GM19452 (cell line): ENCODE results near the gene AOAH.
"Not testable (repeated sequence)": the region's sequence is repeated elsewhere in the genome, so short reads cannot be mapped to it uniquely, and the experiment has no call there.

Source experiments
- ATAC-seq: cut with Tn5 transposase; IDR thresholded peaks from one replicate; pipeline ENCODE4 v1.9.1; 2021; ENCODE audit not compliant: unreplicated experiment

The AOAH gene

DNA sequence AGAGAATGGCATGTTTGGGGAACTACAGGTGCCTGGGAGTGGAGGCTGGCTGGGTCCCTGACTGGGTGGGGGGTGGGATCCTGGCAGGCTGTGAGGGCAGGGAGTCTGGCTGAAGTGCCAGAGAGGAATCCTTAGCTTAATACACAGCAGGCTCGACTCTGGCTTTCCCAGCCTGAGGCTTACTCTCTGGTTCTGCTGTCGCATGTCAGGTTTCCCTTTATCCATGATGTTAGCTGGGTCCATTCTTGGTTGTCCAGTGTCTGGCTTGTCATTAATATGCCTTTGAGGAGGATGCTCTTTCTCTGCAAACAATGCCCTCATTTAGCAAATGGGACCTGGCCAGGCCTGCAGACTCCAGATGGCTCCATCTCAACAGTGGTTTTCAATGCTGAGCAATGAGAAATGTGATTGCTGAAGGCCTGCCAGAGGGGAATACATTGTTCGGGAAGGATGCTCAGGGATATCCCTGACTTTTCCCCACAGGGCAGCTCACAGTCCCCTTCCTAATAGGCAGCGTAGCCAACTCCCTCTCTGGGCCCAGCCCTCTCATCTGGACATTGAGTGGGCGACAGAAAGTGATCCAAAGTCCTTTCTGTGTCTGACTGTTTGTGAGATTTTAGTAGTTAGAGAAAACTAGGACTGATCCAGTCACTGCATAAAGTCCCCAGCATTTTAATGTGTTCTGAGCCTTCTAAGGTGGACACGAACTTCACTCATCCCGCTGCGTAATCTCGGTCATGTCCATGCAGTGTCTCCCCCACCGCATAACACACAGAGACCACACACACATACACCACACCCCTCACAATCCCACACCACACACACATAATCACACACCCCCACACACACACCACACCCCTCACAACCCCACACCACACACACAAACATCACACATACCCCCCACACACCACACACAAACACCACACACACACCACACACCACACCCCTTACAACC is 209.7 kb downstream of the AOAH start:
- no peak for ATAC-seq

GRCh38 chr7:36513393-36513792 is 210.9 kb downstream of the AOAH start:
- ATAC-seq = no peak

GRCh38 chr7:36512616-36513015 is 211.7 kb downstream of the AOAH start:
- ATAC-seq = no peak

- ATAC-seq = no peak
Measured at GRCh38 chr7:36509962-36510361, 214.3 kb downstream of the AOAH start.

DNA sequence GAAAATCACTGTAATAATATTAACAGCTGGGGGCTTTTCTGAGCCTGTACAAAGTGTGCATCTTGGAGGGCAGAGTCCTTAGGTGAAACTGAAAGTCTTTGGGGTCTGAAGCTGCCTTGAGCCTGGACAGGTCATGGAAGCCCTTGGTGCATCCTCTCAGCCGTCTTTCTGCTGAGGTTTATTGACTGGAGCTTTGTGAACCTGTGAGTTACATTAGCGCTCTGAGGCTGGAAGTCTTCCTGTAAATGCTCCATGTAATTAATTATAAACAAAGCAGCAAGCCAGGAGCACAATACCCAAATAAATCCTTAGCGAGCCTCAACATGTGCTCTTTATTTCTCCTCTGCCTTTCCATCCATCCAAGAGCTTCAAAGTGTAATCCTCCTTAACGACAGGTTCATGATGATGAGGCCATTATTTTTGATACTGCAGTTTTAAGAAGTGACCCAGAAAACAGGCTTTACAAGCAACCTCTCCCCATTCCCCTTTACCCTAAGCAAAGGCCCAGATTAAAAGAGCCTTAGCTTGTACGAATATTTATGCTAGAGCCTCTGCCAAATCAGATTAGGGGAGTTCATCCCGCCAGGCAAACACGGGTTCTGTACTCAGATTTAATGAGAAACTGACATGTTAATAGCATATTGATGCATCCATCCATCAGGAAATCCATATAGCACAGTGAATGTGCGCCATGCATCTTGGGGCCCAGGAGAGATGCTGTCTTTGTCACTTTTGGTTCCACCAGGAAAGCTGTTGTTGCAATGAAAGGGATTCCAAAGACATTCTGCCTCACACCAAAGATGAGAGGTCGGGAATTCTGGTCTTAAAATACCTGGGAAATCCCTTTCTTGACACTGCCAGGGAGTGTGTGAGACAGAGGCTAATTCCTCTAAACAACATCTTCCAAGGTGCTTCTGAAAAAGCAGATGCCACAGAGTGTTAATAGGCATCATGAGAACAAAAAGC is 216.5 kb downstream of the AOAH start:
- ATAC-seq = no peak

DNA sequence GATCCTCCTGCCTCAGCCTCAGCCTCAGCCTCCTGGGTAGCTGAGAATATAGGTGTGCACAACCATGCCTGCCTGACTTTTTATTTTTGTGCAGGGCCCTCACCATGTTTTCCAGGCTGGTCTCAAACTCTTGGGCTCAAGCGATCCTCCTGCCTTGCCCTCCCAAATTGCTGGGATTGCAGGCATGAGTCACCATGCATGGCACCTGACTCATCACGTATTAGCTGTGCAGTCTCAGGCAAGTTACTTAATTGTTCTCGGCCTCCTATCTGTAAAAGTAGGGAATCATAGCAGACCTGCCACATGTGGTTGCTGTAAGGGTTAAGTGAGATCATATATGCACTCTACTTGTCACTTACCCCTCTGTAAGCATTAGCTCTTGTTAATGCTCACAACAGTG is 217.5 kb downstream of the AOAH start:
- ATAC-seq = no peak

DNA sequence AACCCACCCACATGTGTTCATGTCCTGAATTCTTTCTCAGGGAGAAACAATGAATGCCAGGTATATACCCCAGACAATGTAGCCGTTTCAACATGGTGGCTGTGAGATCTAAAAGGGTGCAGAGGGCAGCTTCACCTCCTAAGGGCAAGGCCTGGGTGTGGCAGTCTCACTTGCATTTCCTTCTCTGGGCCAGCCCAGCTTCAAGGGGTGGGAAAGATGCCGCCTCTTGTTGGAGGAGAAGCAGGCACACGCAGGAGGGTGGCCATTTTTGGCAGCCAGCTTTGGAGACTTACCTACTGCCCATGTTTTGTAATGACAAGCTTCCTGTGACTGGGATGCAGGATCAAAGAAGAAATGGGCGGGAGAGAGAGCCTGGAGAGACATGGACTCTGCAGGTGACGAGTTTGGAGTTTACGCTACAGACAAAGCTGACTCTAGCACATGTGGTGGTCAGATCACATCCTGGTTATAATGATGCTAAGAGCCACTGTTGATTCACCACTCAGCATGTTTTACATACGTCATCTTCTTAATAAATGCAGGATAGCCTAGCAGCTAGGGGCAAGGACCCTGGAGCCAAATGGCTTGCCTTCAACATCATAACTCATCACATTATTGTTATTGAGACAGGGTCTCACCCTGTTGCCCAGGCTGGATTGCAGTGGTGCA is 218.0 kb downstream of the AOAH start:
- no peak for ATAC-seq

- ATAC-seq = not testable (repeated sequence)
Measured at GRCh38 chr7:36504617-36505016, 219.7 kb downstream of the AOAH start.

- not testable (repeated sequence) for ATAC-seq
Measured at GRCh38 chr7:36504216-36504615, 220.1 kb downstream of the AOAH start.

DNA sequence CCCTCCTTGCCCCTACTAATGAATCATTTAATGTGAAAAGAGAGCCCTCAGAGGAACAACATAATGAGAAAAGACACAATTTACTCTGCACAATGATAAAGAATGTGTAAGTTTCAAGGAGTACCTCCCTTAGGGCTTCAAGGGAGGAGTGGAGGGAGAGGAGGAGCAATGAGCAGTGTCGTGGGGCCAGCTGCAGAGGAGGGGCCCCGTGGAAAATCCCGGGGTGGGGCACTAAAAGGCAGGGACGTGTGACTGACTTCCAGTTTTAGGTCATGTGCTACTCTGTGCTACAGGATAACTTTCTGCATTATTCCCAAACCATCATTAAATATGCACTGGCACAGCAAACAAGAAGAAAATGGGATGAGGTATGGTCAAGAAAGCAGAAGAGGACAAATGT is 226.5 kb downstream of the AOAH start:
- ATAC-seq = no peak

GRCh38 chr7:36497176-36497575 is 227.1 kb downstream of the AOAH start:
- ATAC-seq = not testable (repeated sequence)

DNA sequence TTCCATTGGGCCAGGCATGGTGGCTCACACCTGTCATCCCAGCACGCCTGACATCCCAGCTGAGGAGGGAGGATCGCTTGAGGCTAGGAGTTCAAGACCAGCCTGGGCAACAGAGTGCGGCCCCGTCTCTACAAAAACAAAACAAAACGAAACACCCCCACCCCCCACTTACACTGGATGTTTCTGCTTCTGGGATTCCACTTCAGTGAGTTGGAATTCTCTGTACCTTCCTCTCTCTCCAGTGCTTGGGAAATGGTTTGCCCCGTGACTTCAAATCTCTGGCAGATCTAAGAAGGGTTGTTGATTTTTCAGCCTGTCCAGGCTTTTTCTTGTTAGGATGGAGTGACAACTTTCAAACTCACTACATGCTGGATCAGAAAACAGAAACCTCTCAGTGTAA is 227.7 kb downstream of the AOAH start:
- ATAC-seq = no peak

DNA sequence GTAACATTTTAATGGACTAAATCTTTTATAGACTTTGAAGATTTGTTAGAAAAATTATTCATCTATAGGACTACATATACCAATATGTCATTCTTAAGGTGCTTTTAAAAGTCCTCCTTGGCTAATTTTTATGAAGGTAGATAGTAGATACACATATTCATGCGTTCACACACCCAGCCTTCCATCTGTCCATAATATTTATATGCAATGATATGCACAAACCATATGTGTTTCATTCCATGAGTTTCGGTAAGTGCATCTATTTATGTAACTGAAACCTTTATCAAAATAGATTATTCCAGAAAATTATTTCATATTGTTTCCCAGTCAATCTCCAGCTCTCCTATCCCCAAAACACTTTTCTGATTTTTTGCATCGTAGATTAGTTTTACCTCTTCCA is 233.0 kb downstream of the AOAH start:
- no peak for ATAC-seq

DNA sequence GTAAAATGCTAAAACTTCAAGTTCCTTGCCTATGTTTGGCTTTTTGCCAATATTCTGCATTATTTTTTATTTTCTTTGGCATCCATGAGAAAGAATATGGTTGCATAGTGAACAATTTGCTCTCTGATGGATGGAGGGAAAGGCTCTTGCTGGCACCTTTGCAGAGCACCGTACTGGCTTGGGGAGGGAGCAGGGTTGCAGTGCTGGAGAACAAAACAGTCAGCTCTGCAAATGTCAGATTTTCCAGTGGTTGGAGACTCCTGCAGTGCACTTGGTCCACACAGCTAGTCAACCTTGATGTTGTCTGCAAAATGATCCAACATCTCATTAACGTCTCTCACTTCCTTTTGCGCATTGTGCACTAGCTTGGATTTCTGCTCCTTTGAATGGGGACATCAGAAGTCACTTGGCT is 233.9 kb downstream of the AOAH start:
- no peak for ATAC-seq

DNA sequence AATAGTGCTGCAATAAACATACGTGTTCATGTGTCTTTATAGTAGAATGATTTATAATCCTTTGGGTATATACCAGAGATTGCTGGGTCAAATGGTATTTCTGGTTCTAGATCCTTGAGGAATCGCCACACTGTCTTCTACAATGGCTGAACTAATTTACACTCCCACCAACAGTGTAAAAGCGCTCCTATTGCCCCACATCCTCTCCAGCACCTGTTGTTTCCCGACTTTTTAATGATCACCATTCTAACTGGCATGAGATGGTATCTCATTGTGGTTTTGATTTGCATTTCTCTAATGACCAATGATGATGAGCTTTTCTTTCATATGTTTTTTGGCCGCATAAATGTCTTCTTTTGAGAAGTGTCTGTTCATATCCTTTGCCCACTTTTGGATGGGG is 235.6 kb downstream of the AOAH start:
- not testable (repeated sequence) for ATAC-seq

GRCh38 chr7:36487756-36488336 is 236.4 kb downstream of the AOAH start:
- no peak for ATAC-seq

GRCh38 chr7:36486336-36486735 is 238.0 kb downstream of the AOAH start:
- no peak for ATAC-seq

DNA sequence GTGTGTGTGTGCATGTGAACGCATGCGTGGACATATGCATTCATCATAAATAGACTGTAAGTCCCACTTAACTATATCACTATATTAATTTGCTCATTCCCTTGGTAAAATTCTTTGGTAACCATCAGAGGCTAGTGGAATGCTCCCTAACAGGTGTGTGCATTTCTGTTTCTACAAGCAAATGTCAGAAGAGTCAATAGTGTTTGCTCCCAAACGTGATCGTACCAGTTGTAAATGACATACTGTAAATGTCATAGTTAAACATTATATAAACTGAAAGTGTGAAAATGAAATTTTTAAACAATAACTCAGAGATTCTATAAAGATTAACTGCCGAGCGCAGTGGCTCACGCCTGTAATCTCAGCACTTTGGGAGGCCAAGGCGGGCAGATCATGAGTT is 240.0 kb downstream of the AOAH start:
- ATAC-seq = no peak

DNA sequence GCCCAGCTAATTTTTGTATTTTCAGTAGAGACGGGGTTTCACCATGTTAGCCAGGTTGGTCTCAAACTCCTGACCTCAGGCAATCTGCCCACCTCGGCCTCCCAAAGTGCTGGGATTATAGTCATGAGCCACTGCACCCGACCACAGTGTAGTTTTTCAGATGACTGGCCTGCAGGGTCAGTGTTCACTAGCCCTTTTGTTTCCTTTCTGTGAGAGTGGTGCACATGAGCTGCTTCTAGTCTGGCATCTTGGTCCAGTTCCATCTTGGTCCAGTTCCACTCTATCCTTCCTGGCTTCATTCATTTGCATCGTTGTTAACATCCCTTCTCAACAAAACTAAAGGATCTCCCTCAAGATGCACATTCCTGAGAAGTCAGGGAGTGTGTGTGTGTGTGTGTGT is 240.4 kb downstream of the AOAH start:
- ATAC-seq = not testable (repeated sequence)

DNA sequence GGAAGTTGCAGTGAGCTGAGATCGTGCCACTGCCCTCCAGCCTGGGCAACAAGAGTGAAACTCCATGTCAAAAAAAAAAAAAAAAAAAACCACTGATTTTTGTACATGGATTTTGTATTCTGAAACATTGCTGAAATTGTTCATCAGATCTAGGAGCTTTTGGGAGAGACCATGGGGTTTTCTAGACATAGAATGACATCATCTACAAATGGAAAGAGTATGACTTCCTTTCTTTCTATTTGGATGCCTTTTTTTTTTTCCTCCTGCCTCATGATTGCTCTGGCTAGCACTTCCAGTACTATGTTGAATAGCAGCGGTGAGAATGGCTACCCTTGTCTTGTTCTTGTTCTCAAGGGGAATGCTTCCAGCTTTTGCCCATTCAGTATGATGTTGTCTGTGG is 245.5 kb downstream of the AOAH start:
- ATAC-seq = no peak

DNA sequence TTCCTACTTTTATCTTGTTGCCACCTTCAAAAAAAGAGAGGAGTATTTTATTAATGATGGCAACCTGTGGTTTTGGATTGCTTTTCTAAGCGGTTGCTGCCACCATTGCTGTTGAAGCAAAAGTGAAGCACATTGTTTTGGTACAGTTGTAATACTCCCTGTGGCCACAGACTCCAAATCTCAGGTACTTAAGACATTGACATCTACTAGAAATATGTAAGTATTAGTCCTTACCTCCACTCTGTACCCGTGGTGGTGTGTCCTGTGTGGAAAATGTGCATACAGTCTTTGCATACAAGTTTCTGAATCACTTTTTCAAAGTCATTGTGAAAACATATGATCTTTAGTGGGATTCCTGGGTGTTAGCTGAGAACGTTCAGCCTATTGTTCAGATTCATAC is 248.9 kb downstream of the AOAH start:
- no peak for ATAC-seq
